K562 (cell line): ENCODE results near the gene MYL3. TPM values are rescaled to one million over a fixed set of nuclear protein-coding genes. Genes with fewer than 3 reads are reported as not detected.

Experiments
- ARID1B ChIP-seq: fragments of 450-650 bp; IDR thresholded peaks from 2 replicates; pipeline ENCODE4 v1.6.1; 2016; ENCODE audit warnings: antibody characterized with exemption, mild to moderate bottlenecking, inconsistent platforms
- CBX2 ChIP-seq: fragments of 200-600 bp; sonication (generic); IDR thresholded peaks from one replicate; pipeline ENCODE4 v1.6.1; 2012; ENCODE audit warnings: mild to moderate bottlenecking, low read length, inconsistent platforms; ENCODE audit not compliant: insufficient read depth, poor library complexity, severe bottlenecking
- COPS2 ChIP-seq: fragments of 450-650 bp; conservative IDR thresholded peaks from 2 replicates; pipeline ENCODE4 v1.6.1; 2016; ENCODE audit warnings: mild to moderate bottlenecking, moderate library complexity
- CSDE1 ChIP-seq, 2 experiments: fragments of 450-650 bp; IDR thresholded peaks; 2 replicates each; pipeline ENCODE4 v1.6.1; 2016; ENCODE audit warnings: mild to moderate bottlenecking in 1 of 2
- ELF2 ChIP-seq: fragments of 250-450 bp; sonication (Bioruptor Pico); IDR thresholded peaks from 2 replicates; pipeline ENCODE4 v1.5.0; 2021; ENCODE audit warnings: mild to moderate bottlenecking
- HDAC6 ChIP-seq: IDR thresholded peaks from 2 replicates; pipeline ENCODE4 v1.6.1; 2012; ENCODE audit warnings: low read depth, mild to moderate bottlenecking, control low read depth, inconsistent platforms, low read length, moderate library complexity
- HEY1 ChIP-seq: fragments of 250-450 bp; sonication (Bioruptor Pico); IDR thresholded peaks from 2 replicates; pipeline ENCODE4 v1.5.0; 2020; ENCODE audit warnings: mild to moderate bottlenecking, moderate library complexity, borderline replicate concordance
- HLTF ChIP-seq: fragments of 450-650 bp; IDR thresholded peaks from 2 replicates; pipeline ENCODE4 v1.6.1; 2016
- JUNB ChIP-seq: fragments of 450-650 bp; formaldehyde crosslinking; conservative IDR thresholded peaks from 2 replicates; pipeline ENCODE4 v1.4.0; 2020; ENCODE audit warnings: mild to moderate bottlenecking
- KLF6 ChIP-seq: fragments of 250-450 bp; sonication (Bioruptor Pico); IDR thresholded peaks from 2 replicates; pipeline ENCODE4 v1.4.0; 2020; ENCODE audit warnings: mild to moderate bottlenecking, moderate library complexity, borderline replicate concordance
- NCOA1 ChIP-seq: fragments of 450-650 bp; IDR thresholded peaks from 2 replicates; pipeline ENCODE4 v1.6.1; 2016; ENCODE audit warnings: low read depth
- NFE2L1 ChIP-seq: fragments of 450-650 bp; IDR thresholded peaks from 2 replicates; pipeline ENCODE4 v1.6.1; 2016; ENCODE audit warnings: missing genetic modification characterization, low read depth, mild to moderate bottlenecking, missing compliant biosample characterization, moderate library complexity, borderline replicate concordance
- NR3C1 ChIP-seq: sonication (generic); formaldehyde crosslinking; IDR thresholded peaks from 2 replicates; pipeline ENCODE4 v1.8.1; 2022; ENCODE audit warnings: missing genetic modification reagents
- OTX1 ChIP-seq: fragments of 450-650 bp; formaldehyde crosslinking; IDR thresholded peaks from 2 replicates; pipeline ENCODE4 v1.4.0; 2022; ENCODE audit warnings: mild to moderate bottlenecking
- RBM34 ChIP-seq: fragments of 200-400 bp; formaldehyde crosslinking; IDR thresholded peaks from 2 replicates; pipeline ENCODE4 v1.6.1; 2018; ENCODE audit warnings: low read length, borderline replicate concordance; ENCODE audit not compliant: insufficient read depth
- SMC3 ChIP-seq: conservative IDR thresholded peaks from 2 replicates; pipeline ENCODE4 v1.6.1; 2011; ENCODE audit warnings: low read depth, low read length, improper control_type of control experiment; ENCODE audit not compliant: insufficient read depth
- ZEB2 ChIP-seq: fragments of 450-650 bp; IDR thresholded peaks from 2 replicates; pipeline ENCODE4 v1.6.1; 2016
- ZFP1 ChIP-seq: fragments of 450-650 bp; formaldehyde crosslinking; IDR thresholded peaks from 2 replicates; pipeline ENCODE4 v1.4.0; 2020; ENCODE audit warnings: mild to moderate bottlenecking, mixed read lengths
- polyA plus RNA-seq, 8 experiments: library from polyadenylated mRNA; depleted of rRNA in 4 of 8; stranded (reverse) in 5 of 8; unstranded in 3 of 8; fragments of >200 nt; fragmentation: Nextera tagmentation in 2 of 8; fragmentation: Illumina TruSeq in 1 of 8; extraction: Ambion mirVana in 2 of 8; extraction: Trizol in 1 of 8; gene quantifications; 2 replicates each; pipeline versions ENCODE4 v1.2.1 to v1.2.3, GENCODE V29; 2011 to 2014; ENCODE audit warnings: inconsistent platforms in 1 of 8, missing spikeins in 1 of 8
- total RNA-seq, 7 experiments: library from RNA; depleted of rRNA in 6 of 7; stranded (reverse); fragments of >200 nt in 6 of 7; fragmentation: Illumina TruSeq in 2 of 7; extraction: Trizol in 2 of 7; gene quantifications; 2 replicates each; pipeline versions ENCODE4 v1.2.1 to v1.2.3, GENCODE V29; 2011 to 2021; ENCODE audit warnings: low replicate concordance in 1 of 7
- TF ChIP-seq, protein P1 (sequence below): sonication (generic); formaldehyde crosslinking; IDR thresholded peaks from 2 replicates; pipeline ENCODE4 v1.8.1; 2023; ENCODE audit warnings: missing genetic modification reagents, mild to moderate bottlenecking, borderline replicate concordance
- TF ChIP-seq, protein P2 (sequence below): fragments of 450-650 bp; IDR thresholded peaks from 2 replicates; pipeline ENCODE4 v1.6.1; 2017; ENCODE audit warnings: antibody characterized with exemption
- TF ChIP-seq, protein P3 (sequence below): IDR thresholded peaks from 3 replicates; pipeline ENCODE4 v1.6.1; 2011; ENCODE audit warnings: borderline replicate concordance, mild to moderate bottlenecking; ENCODE audit not compliant: insufficient read length, insufficient read depth
- TF ChIP-seq, protein P4 (sequence below): conservative IDR thresholded peaks from 2 replicates; pipeline ENCODE4 v1.6.1; 2011; ENCODE audit warnings: low read depth, mild to moderate bottlenecking, low read length; ENCODE audit not compliant: control insufficient read depth

Gene MYL3
- total and polyA plus RNA-seq, 9 of the 15 experiments (the other 6 are each of a cell fraction or from before 2014, with no cell fraction given): 0.14 to 0.45 TPM; not detected in 7

DNA sequence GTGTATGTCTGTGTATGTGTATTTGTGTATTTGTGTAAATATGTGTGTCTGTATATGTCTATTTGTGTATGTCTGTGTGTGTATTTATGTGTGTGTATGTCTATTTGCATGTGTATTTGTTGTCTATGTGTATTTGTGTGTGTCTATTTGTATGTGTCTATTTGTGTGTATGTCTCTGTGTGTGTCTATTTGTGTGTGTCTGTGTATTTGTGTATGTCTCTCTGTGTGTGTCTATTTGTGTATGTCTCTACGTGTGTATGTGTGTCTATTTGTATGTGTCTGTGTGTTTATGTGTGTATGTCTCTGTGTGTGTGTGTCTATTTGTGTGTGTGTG lies 44.7 kb upstream of the MYL3 start (continued):
- TF ChIP-seq, protein P1, sequence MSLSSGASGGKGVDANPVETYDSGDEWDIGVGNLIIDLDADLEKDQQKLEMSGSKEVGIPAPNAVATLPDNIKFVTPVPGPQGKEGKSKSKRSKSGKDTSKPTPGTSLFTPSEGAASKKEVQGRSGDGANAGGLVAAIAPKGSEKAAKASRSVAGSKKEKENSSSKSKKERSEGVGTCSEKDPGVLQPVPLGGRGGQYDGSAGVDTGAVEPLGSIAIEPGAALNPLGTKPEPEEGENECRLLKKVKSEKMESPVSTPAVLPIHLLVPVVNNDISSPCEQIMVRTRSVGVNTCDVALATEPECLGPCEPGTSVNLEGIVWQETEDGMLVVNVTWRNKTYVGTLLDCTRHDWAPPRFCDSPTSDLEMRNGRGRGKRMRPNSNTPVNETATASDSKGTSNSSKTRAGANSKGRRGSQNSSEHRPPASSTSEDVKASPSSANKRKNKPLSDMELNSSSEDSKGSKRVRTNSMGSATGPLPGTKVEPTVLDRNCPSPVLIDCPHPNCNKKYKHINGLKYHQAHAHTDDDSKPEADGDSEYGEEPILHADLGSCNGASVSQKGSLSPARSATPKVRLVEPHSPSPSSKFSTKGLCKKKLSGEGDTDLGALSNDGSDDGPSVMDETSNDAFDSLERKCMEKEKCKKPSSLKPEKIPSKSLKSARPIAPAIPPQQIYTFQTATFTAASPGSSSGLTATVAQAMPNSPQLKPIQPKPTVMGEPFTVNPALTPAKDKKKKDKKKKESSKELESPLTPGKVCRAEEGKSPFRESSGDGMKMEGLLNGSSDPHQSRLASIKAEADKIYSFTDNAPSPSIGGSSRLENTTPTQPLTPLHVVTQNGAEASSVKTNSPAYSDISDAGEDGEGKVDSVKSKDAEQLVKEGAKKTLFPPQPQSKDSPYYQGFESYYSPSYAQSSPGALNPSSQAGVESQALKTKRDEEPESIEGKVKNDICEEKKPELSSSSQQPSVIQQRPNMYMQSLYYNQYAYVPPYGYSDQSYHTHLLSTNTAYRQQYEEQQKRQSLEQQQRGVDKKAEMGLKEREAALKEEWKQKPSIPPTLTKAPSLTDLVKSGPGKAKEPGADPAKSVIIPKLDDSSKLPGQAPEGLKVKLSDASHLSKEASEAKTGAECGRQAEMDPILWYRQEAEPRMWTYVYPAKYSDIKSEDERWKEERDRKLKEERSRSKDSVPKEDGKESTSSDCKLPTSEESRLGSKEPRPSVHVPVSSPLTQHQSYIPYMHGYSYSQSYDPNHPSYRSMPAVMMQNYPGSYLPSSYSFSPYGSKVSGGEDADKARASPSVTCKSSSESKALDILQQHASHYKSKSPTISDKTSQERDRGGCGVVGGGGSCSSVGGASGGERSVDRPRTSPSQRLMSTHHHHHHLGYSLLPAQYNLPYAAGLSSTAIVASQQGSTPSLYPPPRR (CRISPR knock-in tag): no peak
- TF ChIP-seq JUNB (CRISPR knock-in tag) (no peak), RBM34 (no peak), ELF2 (CRISPR knock-in tag) (no peak), ZFP1 (no peak), CBX2 (no peak), COPS2 (no peak), HLTF (no peak), SMC3 (no peak), KLF6 (no peak), HDAC6 (no peak), NFE2L1 (no peak), HEY1 (CRISPR knock-in tag) (no peak), ARID1B (0 out of 2 replicates have a peak, but pooled peaks have one; percentile 21), NR3C1 (CRISPR knock-in tag) (no peak), CSDE1 (IDR thresholded peaks at IDR 0.05) (no peak), ZEB2 (no peak), OTX1 (CRISPR knock-in tag) (0 out of 2 replicates have a peak, but pooled peaks have one; percentile 22), NCOA1 (peak; percentile 25; the same call in 1 of the 2 replicates)
- TF ChIP-seq, protein P2, sequence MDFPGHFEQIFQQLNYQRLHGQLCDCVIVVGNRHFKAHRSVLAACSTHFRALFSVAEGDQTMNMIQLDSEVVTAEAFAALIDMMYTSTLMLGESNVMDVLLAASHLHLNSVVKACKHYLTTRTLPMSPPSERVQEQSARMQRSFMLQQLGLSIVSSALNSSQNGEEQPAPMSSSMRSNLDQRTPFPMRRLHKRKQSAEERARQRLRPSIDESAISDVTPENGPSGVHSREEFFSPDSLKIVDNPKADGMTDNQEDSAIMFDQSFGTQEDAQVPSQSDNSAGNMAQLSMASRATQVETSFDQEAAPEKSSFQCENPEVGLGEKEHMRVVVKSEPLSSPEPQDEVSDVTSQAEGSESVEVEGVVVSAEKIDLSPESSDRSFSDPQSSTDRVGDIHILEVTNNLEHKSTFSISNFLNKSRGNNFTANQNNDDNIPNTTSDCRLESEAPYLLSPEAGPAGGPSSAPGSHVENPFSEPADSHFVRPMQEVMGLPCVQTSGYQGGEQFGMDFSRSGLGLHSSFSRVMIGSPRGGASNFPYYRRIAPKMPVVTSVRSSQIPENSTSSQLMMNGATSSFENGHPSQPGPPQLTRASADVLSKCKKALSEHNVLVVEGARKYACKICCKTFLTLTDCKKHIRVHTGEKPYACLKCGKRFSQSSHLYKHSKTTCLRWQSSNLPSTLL: no peak
- TF ChIP-seq, protein P3, sequence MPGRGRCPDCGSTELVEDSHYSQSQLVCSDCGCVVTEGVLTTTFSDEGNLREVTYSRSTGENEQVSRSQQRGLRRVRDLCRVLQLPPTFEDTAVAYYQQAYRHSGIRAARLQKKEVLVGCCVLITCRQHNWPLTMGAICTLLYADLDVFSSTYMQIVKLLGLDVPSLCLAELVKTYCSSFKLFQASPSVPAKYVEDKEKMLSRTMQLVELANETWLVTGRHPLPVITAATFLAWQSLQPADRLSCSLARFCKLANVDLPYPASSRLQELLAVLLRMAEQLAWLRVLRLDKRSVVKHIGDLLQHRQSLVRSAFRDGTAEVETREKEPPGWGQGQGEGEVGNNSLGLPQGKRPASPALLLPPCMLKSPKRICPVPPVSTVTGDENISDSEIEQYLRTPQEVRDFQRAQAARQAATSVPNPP: no peak
- TF ChIP-seq, protein P4, sequence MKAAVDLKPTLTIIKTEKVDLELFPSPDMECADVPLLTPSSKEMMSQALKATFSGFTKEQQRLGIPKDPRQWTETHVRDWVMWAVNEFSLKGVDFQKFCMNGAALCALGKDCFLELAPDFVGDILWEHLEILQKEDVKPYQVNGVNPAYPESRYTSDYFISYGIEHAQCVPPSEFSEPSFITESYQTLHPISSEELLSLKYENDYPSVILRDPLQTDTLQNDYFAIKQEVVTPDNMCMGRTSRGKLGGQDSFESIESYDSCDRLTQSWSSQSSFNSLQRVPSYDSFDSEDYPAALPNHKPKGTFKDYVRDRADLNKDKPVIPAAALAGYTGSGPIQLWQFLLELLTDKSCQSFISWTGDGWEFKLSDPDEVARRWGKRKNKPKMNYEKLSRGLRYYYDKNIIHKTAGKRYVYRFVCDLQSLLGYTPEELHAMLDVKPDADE: no peak
